Epithelial cell of esophagus (primary cell): ENCODE data around the gene RGP1.

ENCODE experiments used
- DNase-seq: peaks from one replicate; pipeline ENCODE4 v3.0.0; 2010; ENCODE audit warnings: low read depth
- H3K4me3 ChIP-seq: 2 replicates; pipeline ENCODE4 v1.5.1; 2011; ENCODE audit warnings: mild to moderate bottlenecking, low read length, control low read depth
- CTCF ChIP-seq: IDR thresholded peaks from 2 replicates; pipeline ENCODE4 v1.5.1; 2011; ENCODE audit warnings: low read depth, mild to moderate bottlenecking, low read length, control low read depth, inconsistent platforms; ENCODE audit not compliant: insufficient read depth; ENCODE audit errors: missing control alignments

RGP1 gene

GRCh38 chr9:35800530-35800929 lies 51.4 kb downstream of the RGP1 start:
- TF ChIP-seq CTCF, result no peak
- DNase-seq, result no peak
- H3K4me3 ChIP-seq, result no peak overlapping the region

DNA sequence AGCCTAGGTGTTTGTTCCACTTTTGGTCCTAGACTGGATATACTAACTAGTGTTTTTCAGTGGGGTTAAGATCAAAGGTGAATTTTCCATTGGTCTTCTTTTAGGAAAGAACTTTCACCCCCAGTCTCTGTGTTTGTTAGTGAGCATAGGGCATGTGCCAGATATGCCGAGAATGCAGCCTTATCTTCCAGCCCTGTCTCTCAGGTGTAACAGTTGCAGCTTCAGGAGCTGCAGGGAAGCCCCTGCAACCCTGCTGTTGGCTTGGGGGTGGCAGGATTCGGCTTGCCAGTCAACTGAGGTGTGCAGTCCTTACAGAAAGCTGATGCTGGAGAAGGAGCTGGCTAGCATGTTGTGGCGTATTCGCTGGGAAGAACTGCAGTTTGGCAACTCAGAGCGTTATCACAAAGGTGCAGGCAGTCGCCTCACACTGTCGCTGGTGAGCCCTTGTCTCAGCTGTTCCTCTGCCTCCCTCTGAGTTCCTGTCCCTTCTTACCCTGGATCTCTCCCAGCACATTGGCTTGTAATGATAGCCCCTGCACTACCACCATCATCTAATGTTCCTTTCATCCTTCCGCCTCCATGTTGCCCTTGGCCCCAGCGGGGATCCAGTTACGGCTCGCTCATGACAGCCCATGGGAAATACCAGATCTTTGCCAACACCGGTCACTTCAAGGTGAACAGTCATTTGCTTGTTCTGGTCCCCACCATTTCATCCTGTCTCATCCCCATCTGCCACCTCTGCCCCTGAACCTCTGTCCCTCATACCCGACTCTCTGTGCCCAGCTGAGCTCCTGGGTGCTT lies 52.4 kb downstream of the RGP1 start:
- TF ChIP-seq CTCF, result no peak
- H3K4me3 ChIP-seq, result no peak overlapping the region
- DNase-seq, result no peak

- H3K4me3 ChIP-seq, result no peak overlapping the region
- TF ChIP-seq CTCF, result no peak
- no peak for DNase-seq
These were observed 57.0 kb downstream of the RGP1 start for GRCh38 chr9:35806101-35806500.
